ENCODE results near the gene TRAF3IP1.

DNA sequence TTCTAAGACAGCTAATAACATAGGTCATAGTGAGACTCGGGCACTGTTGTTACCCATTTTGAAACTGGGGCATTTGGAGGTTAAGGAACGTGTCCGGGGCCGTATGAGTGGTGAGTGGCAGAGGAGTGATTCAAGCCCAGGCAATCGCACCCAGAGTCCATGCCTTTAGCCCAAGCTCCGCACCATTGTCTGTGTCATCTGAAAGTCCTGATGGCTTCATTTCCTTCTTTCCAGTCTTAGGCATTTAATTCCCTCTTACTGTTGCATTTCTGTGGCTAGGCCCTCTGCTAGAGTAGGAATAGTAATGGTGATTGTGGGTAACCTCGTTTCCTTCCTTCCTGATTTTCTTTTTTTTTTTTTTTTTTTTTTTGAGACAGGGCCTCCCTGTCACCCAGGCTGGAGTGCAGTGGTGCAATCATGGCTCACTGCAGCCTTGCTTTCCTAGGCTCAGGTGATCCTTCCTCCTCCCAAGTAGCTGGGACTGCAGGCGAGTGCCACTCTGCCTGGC is 56.6 kb downstream of the TRAF3IP1 start:
- no peak for TF ChIP-seq POLR2AphosphoS5 (IDR thresholded peaks at IDR 0.05)
- TF ChIP-seq POLR2A (IDR thresholded peaks at IDR 0.05) = no peak
- TF ChIP-seq EP300 (IDR thresholded peaks at IDR 0.05; ENCODE audit: low read depth) = no peak
- TF ChIP-seq, protein P1, sequence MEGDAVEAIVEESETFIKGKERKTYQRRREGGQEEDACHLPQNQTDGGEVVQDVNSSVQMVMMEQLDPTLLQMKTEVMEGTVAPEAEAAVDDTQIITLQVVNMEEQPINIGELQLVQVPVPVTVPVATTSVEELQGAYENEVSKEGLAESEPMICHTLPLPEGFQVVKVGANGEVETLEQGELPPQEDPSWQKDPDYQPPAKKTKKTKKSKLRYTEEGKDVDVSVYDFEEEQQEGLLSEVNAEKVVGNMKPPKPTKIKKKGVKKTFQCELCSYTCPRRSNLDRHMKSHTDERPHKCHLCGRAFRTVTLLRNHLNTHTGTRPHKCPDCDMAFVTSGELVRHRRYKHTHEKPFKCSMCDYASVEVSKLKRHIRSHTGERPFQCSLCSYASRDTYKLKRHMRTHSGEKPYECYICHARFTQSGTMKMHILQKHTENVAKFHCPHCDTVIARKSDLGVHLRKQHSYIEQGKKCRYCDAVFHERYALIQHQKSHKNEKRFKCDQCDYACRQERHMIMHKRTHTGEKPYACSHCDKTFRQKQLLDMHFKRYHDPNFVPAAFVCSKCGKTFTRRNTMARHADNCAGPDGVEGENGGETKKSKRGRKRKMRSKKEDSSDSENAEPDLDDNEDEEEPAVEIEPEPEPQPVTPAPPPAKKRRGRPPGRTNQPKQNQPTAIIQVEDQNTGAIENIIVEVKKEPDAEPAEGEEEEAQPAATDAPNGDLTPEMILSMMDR (IDR thresholded peaks at IDR 0.05) = no peak
